ENCODE measurements around the gene PPARG. TPM values are rescaled to one million over a fixed set of nuclear protein-coding genes. Genes with fewer than 3 reads are reported as not detected.
A peak's percentile ranks its signal among the peaks of the same experiment; 100 is the strongest.

The PPARG gene
- polyA plus RNA-seq, 1 donor (not counting 4 experiments of a cell fraction or from before 2014, with no cell fraction given): 3.1 TPM

- DNase-seq (ENCODE audit: low read depth, low spot score) (no peak), FAIRE-seq (no peak)
- no peaks in the 10 kb centered on the region for H3K79me2 ChIP-seq (ENCODE audit: control insufficient read depth, insufficient read depth, low read length)
- TF ChIP-seq CTCF (optimal IDR thresholded peaks at IDR 0.05 in 1 of 3, IDR thresholded peaks at IDR 0.05 in 1 of 3, conservative IDR thresholded peaks at IDR 0.05 in 1 of 3; ENCODE audit: extremely low read depth in 1 of 3, insufficient read depth in 2 of 3, low read length in 3 of 3) (peak in 1 of 3 experiments; percentile 20), EZH2 (IDR thresholded peaks at IDR 0.05; ENCODE audit: low read length) (no peak)
- dilution Hi-C loops (cut with MboI; ENCODE audit: extremely low pct_ligation_motif_present, low sequenced_read_pairs): no loop called here
- no peaks in the 10 kb centered on the region for H4K20me1 ChIP-seq (ENCODE audit: control insufficient read depth, extremely low read depth, insufficient read depth, low read length)
- no peak overlapping the region for H3K9ac ChIP-seq (ENCODE audit: control insufficient read depth, extremely low read depth, insufficient read depth, low read length)
- H3K36me3 ChIP-seq (ENCODE audit: control insufficient read depth in 2 of 2, extremely low read depth in 1 of 2, insufficient read depth in 2 of 2, low read length in 2 of 2): no peaks in the 10 kb centered on the region
- no peak overlapping the region for H3K27ac ChIP-seq (ENCODE audit: control insufficient read depth, insufficient read depth, low read length)
- H3K4me2 ChIP-seq (ENCODE audit: control insufficient read depth, extremely low read depth, insufficient read depth, low read depth, low read length): no peak overlapping the region
- no peaks in the 10 kb centered on the region for H3K4me1 ChIP-seq (ENCODE audit: control insufficient read depth, extremely low read depth, insufficient read depth, low read length)
- no peaks in the 10 kb centered on the region for H3K9me3 ChIP-seq (ENCODE audit: control insufficient read depth, low read depth, low read length)
- no peaks in the 10 kb centered on the region for H3K27me3 ChIP-seq (ENCODE audit: control insufficient read depth, extremely low read depth, insufficient read depth, low read length)
- H3K9me1 ChIP-seq (ENCODE audit: control insufficient read depth, extremely low read depth, insufficient read depth, low read length): no peaks in the 10 kb centered on the region
- H3K4me3 ChIP-seq (ENCODE audit: control insufficient read depth in 2 of 3, extremely low read depth in 1 of 3, insufficient read depth in 2 of 3, low read depth in 1 of 3, low read length in 3 of 3): no peak overlapping the region
- H2AFZ ChIP-seq (ENCODE audit: control insufficient read depth, low read length): no peak overlapping the region
Measured at GRCh38 chr3:12458901-12459300, 170.0 kb downstream of the PPARG start.

GRCh38 chr3:12460127-12460526 lies 171.3 kb downstream of the PPARG start:
- FAIRE-seq (no peak), DNase-seq (ENCODE audit: low read depth, low spot score) (no peak)
- dilution Hi-C loops (cut with MboI; ENCODE audit: extremely low pct_ligation_motif_present, low sequenced_read_pairs): no loop called here
- TF ChIP-seq EZH2 (IDR thresholded peaks at IDR 0.05; ENCODE audit: low read length): no peak
- TF ChIP-seq CTCF (optimal IDR thresholded peaks at IDR 0.05 in 1 of 3, IDR thresholded peaks at IDR 0.05 in 1 of 3, conservative IDR thresholded peaks at IDR 0.05 in 1 of 3; ENCODE audit: extremely low read depth in 1 of 3, insufficient read depth in 2 of 3, low read length in 3 of 3): no peak
- no peaks in the 10 kb centered on the region for H4K20me1 ChIP-seq (ENCODE audit: control insufficient read depth, extremely low read depth, insufficient read depth, low read length)
- H3K9me1 ChIP-seq (ENCODE audit: control insufficient read depth, extremely low read depth, insufficient read depth, low read length): no peaks in the 10 kb centered on the region
- H3K27ac ChIP-seq (ENCODE audit: control insufficient read depth, insufficient read depth, low read length): no peak overlapping the region
- no peak overlapping the region for H3K9ac ChIP-seq (ENCODE audit: control insufficient read depth, extremely low read depth, insufficient read depth, low read length)
- H3K27me3 ChIP-seq (ENCODE audit: control insufficient read depth, extremely low read depth, insufficient read depth, low read length): no peaks in the 10 kb centered on the region
- H3K79me2 ChIP-seq (ENCODE audit: control insufficient read depth, insufficient read depth, low read length): no peaks in the 10 kb centered on the region
- H3K4me3 ChIP-seq (ENCODE audit: control insufficient read depth in 2 of 3, extremely low read depth in 1 of 3, insufficient read depth in 2 of 3, low read depth in 1 of 3, low read length in 3 of 3): no peak overlapping the region
- no peak overlapping the region for H3K4me2 ChIP-seq (ENCODE audit: control insufficient read depth, extremely low read depth, insufficient read depth, low read depth, low read length)
- no peak overlapping the region for H2AFZ ChIP-seq (ENCODE audit: control insufficient read depth, low read length)
- no peaks in the 10 kb centered on the region for H3K4me1 ChIP-seq (ENCODE audit: control insufficient read depth, extremely low read depth, insufficient read depth, low read length)
- no peaks in the 10 kb centered on the region for H3K36me3 ChIP-seq (ENCODE audit: control insufficient read depth in 2 of 2, extremely low read depth in 1 of 2, insufficient read depth in 2 of 2, low read length in 2 of 2)
- no peaks in the 10 kb centered on the region for H3K9me3 ChIP-seq (ENCODE audit: control insufficient read depth, low read depth, low read length)
